Activated CD8-positive, alpha-beta T cell treated with anti-CD3 and anti-CD28 coated beads for 36 hours (primary cell): Measurements from ENCODE around the gene RPRD1B. TPM values are rescaled to one million over a fixed set of nuclear protein-coding genes. Genes with fewer than 3 reads are reported as not detected.
"Not testable (repeated sequence)": the region's sequence is repeated elsewhere in the genome, so short reads cannot be mapped to it uniquely, and the experiment has no call there.

Source experiments
- ATAC-seq: fragments of 200-7000 bp; cut with Tn5 transposase; one replicate; pipeline ENCODE4 v1.10.0; 2021; ENCODE audit warnings: mild to moderate bottlenecking, moderate library complexity
- CTCF ChIA-PET: fragments of 350-600 bp; sonication (Branson Sonifier 250); formaldehyde crosslinking; loops from one replicate; lab custom pipeline; 2021; ENCODE audit warnings: antibody characterized with exemption; lab: Charles Lee
- POLR2A ChIA-PET: fragments of 350-600 bp; sonication (Branson Sonifier 250); formaldehyde crosslinking; loops from one replicate; lab custom pipeline; 2021; ENCODE audit warnings: antibody characterized with exemption; lab: Charles Lee
- DNase-seq: peaks from one replicate; pipeline ENCODE4 v3.0.0-alpha.2; 2020
- H3K27ac Mint-ChIP-seq: one replicate; pipeline ENCODE4 v1.8.0; 2021; ENCODE audit warnings: mild to moderate bottlenecking, mixed read lengths
- H3K27me3 Mint-ChIP-seq: one replicate; pipeline ENCODE4 v1.8.0; 2021; ENCODE audit warnings: mixed read lengths
- H3K36me3 Mint-ChIP-seq: one replicate; pipeline ENCODE4 v1.8.0; 2021; ENCODE audit warnings: low read depth, mixed read lengths
- H3K4me1 Mint-ChIP-seq: one replicate; pipeline ENCODE4 v1.8.0; 2021; ENCODE audit warnings: low read depth, mixed read lengths
- H3K4me3 Mint-ChIP-seq: one replicate; pipeline ENCODE4 v1.8.0; 2021; ENCODE audit warnings: mild to moderate bottlenecking, moderate library complexity, mixed read lengths
- H3K9me3 Mint-ChIP-seq: one replicate; pipeline ENCODE4 v1.8.0; 2021; ENCODE audit warnings: mixed read lengths
- CTCF ChIP-seq: fragments of 200-600 bp; IDR thresholded peaks from one replicate; pipeline ENCODE4 v1.8.0; 2022; ENCODE audit warnings: antibody characterized with exemption, mild to moderate bottlenecking
- intact Hi-C: fragments of 100-400 bp; cut with micrococcal nuclease; formaldehyde crosslinking; loops from one replicate; pipeline ENCODE4 v1.10.0; 2022
- total RNA-seq, 2 experiments: library from RNA; stranded (reverse); gene quantifications; one replicate each; pipeline ENCODE4 v1.2.3, GENCODE V29; 2021

RPRD1B gene
- total RNA-seq, 2 experiments from 2014 or later = 29.1 to 29.3 TPM

GRCh38 chr20:38007526-38007925, 26.0 kb upstream of the RPRD1B start:
- no peak overlapping the region for H3K4me3 Mint-ChIP-seq
- DNase-seq (no peak), ATAC-seq (no peak)
- no peaks in the 10 kb centered on the region for H3K9me3 Mint-ChIP-seq
- H3K27ac Mint-ChIP-seq = no peak overlapping the region
- ChIA-PET CTCF (no interaction called here), POLR2A (interaction anchor here (2.3 kb wide), 1 partner anchor 26 kb away, joined by 7 read pairs; the partner anchor contains the start of genes RPRD1B and TTI1)
- peaks cover 17% of the 10 kb centered on the region for H3K4me1 Mint-ChIP-seq
- H3K36me3 Mint-ChIP-seq = peaks cover 49% of the 10 kb centered on the region
- no peaks in the 10 kb centered on the region for H3K27me3 Mint-ChIP-seq
- intact Hi-C loops = no loop called here
- TF ChIP-seq CTCF = no peak

DNA sequence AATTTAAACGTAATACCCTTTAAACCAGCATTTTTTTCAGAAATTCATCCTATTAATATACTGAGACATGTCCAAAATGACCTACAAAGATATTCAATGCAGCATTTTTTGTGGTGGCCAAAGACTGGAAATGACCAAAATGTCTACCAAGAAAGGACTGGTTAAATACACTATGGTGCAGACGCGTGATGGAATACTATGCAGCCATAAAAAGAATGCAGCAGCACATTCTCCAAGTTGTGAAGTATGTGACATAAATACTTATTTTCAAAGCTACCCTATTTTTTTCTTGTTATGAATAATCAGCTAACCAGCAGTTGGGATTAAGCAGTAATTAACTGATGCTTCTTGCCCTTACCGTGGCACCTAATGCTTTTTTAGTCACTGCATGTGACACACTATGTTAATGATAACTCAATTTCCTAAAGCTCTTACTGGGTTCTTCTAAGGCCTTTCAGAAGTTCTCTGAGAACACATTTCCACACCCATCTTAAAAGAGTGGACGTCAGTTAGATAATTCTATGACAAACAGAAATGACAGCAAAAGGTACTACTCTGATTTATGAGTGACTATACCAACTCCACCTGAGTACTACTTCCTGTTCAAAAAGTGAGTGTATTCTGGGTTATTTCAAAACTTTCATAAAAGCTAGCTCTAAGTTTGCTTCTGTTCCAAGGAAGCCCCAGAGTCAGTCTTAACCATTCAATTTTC, 25.2 kb upstream of the RPRD1B start:
- intact Hi-C loops = no loop called here

GRCh38 chr20:38009416-38009815, 24.1 kb upstream of the RPRD1B start:
- DNase-seq, H3K4me3 Mint-ChIP-seq, CTCF ChIA-PET, intact Hi-C loops, H3K27ac Mint-ChIP-seq, ATAC-seq, H3K27me3 Mint-ChIP-seq, H3K9me3 Mint-ChIP-seq: not testable (repeated sequence)
- H3K36me3 Mint-ChIP-seq = peaks cover 60% of the 10 kb centered on the region
- H3K4me1 Mint-ChIP-seq = peaks cover 14% of the 10 kb centered on the region
- POLR2A ChIA-PET = interaction anchor here (1.0 kb wide), 1 partner anchor 24 kb away, joined by 3 read pairs; the partner anchor contains the start of genes RPRD1B and TTI1

More for the DNA sequence above, 25.2 kb upstream of the RPRD1B start:
- H3K36me3 Mint-ChIP-seq = peaks cover 56% of the 10 kb centered on the region
- H3K27ac Mint-ChIP-seq = no peak overlapping the region
- H3K4me3 Mint-ChIP-seq = no peak overlapping the region
- ChIA-PET CTCF (interaction anchor here (0.6 to 1.4 kb wide), 4 partner anchors 15 to 213 kb away, joined by 3 to 5 read pairs (median 3); no protein-coding TSS in a partner anchor), POLR2A (interaction anchor here (1.0 kb wide), 1 partner anchor 25 kb away, joined by 3 read pairs; the partner anchor contains the start of genes RPRD1B and TTI1)
- no peak for DNase-seq
- peaks cover 17% of the 10 kb centered on the region for H3K4me1 Mint-ChIP-seq
- ATAC-seq = no peak
- H3K9me3 Mint-ChIP-seq = no peaks in the 10 kb centered on the region
- TF ChIP-seq CTCF = no peak
- no peaks in the 10 kb centered on the region for H3K27me3 Mint-ChIP-seq

GRCh38 chr20:38011696-38012095, 21.9 kb upstream of the RPRD1B start:
- ChIA-PET CTCF (interaction anchor here (1.3 kb wide), 1 partner anchor 46 kb away, joined by 3 read pairs; no protein-coding TSS in a partner anchor), POLR2A (interaction anchor here (1.0 kb wide), 1 partner anchor 19 kb away, joined by 3 read pairs; no protein-coding TSS in a partner anchor)
- DNase-seq = no peak
- Mint-ChIP-seq H3K4me1 (peaks cover 7% of the 10 kb centered on the region), H3K4me3 (no peak overlapping the region), H3K36me3 (peaks cover 74% of the 10 kb centered on the region), H3K9me3 (no peaks in the 10 kb centered on the region), H3K27me3 (no peaks in the 10 kb centered on the region), H3K27ac (no peak overlapping the region)
- ATAC-seq = no peak
- intact Hi-C loops = no loop called here
- TF ChIP-seq CTCF = no peak

DNA sequence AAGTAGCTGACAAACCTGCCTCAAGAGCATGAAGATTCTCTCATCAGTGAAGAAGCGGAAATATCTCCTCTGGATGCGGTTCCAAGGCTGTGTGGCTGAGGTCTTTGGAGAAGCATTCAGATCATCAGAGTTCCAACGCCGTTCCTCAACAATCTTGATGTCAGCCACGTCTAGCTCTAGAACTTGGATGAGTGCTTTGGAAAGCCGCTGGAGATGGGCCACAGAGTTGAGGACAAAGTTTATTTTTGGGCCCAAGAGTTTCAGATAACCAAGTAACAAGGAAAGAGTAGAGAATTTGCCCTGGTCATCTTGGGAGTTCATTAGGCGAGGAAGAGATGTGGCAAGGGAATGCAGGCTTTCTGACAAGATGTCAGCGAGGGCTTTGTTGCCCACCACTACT, 21.2 kb upstream of the RPRD1B start:
- ChIA-PET POLR2A (interaction anchor here (1.0 kb wide), 1 partner anchor 18 kb away, joined by 3 read pairs; no protein-coding TSS in a partner anchor), CTCF (interaction anchor here (1.3 kb wide), 1 partner anchor 45 kb away, joined by 3 read pairs; no protein-coding TSS in a partner anchor)
- no peaks in the 10 kb centered on the region for H3K27me3 Mint-ChIP-seq
- intact Hi-C loops = no loop called here
- peaks cover 77% of the 10 kb centered on the region for H3K36me3 Mint-ChIP-seq
- DNase-seq (no peak), ATAC-seq (no peak)
- no peaks in the 10 kb centered on the region for H3K9me3 Mint-ChIP-seq
- TF ChIP-seq CTCF = no peak
- H3K4me3 Mint-ChIP-seq = no peak overlapping the region
- H3K27ac Mint-ChIP-seq = no peak overlapping the region
- H3K4me1 Mint-ChIP-seq = peaks cover 4% of the 10 kb centered on the region
